CD4-positive, alpha-beta memory T cell (primary cell): ENCODE measurements around the gene ITCH. TPM values are rescaled to one million over a fixed set of nuclear protein-coding genes. Genes with fewer than 3 reads are reported as not detected.
A peak's percentile ranks its signal among the peaks of the same experiment; 100 is the strongest.
"Not testable (repeated sequence)": the region's sequence is repeated elsewhere in the genome, so short reads cannot be mapped to it uniquely, and the experiment has no call there.

Experiments used
- CTCF ChIA-PET: fragments of 350-600 bp; sonication (Branson Sonifier 250); formaldehyde crosslinking; loops from one replicate; lab custom pipeline; 2021; ENCODE audit warnings: inconsistent platforms; ENCODE audit not compliant: partially characterized antibody; lab: Charles Lee
- POLR2A ChIA-PET: fragments of 350-600 bp; sonication (Branson Sonifier 250); formaldehyde crosslinking; loops from one replicate; lab custom pipeline; 2021; ENCODE audit not compliant: partially characterized antibody; lab: Charles Lee
- DNase-seq, 5 donors: peaks; one replicate each; pipeline versions ENCODE4 v3.0.0 to v3.0.0-alpha.2; 2020 to 2022; ENCODE audit warnings: mixed read lengths in 1 of 5
- H3K27ac ChIP-seq: one replicate; pipeline ENCODE4 v1.7.0; 2013; ENCODE audit warnings: low read depth, low read length
- H3K27me3 ChIP-seq: 2 replicates; pipeline ENCODE4 v1.7.0; 2013; ENCODE audit warnings: mild to moderate bottlenecking, low read length, moderate library complexity; ENCODE audit not compliant: insufficient read depth
- H3K36me3 ChIP-seq: 2 replicates; pipeline ENCODE4 v1.7.0; 2013; ENCODE audit warnings: mild to moderate bottlenecking, low read length, moderate library complexity; ENCODE audit not compliant: insufficient read depth
- H3K4me1 ChIP-seq: 2 replicates; pipeline ENCODE4 v1.7.0; 2013; ENCODE audit warnings: mild to moderate bottlenecking, low read length, moderate library complexity; ENCODE audit not compliant: insufficient read depth
- H3K4me3 ChIP-seq, 2 donors: one replicate each; pipeline ENCODE4 v1.7.0; 2013; ENCODE audit warnings: low read length in 2 of 2, mild to moderate bottlenecking in 1 of 2
- H3K9me3 ChIP-seq, 2 donors: one replicate each; pipeline ENCODE4 v1.7.0; 2013; ENCODE audit warnings: low read length in 2 of 2, control low read depth in 1 of 2; ENCODE audit not compliant: control insufficient read depth in 1 of 2
- H3K27ac Mint-ChIP-seq, 7 donors: one replicate each; pipeline ENCODE4 v1.8.0; 2020 to 2021; ENCODE audit warnings: mixed read lengths in 7 of 7, mild to moderate bottlenecking in 6 of 7, inconsistent platforms in 3 of 7, moderate library complexity in 3 of 7
- H3K27me3 Mint-ChIP-seq, 2 donors: one replicate each; pipeline ENCODE4 v1.8.0; 2020 to 2021; ENCODE audit warnings: mixed read lengths in 2 of 2
- H3K36me3 Mint-ChIP-seq, 2 donors: one replicate each; pipeline ENCODE4 v1.8.0; 2020 to 2021; ENCODE audit warnings: mixed read lengths in 2 of 2, inconsistent platforms in 1 of 2, mild to moderate bottlenecking in 1 of 2
- H3K4me1 Mint-ChIP-seq, 4 donors: one replicate each; pipeline ENCODE4 v1.8.0; 2020 to 2021; ENCODE audit warnings: mixed read lengths in 4 of 4, mild to moderate bottlenecking in 1 of 4
- H3K4me3 Mint-ChIP-seq, 8 donors: one replicate each; pipeline ENCODE4 v1.8.0; 2020 to 2021; ENCODE audit warnings: mixed read lengths in 8 of 8, mild to moderate bottlenecking in 7 of 8, moderate library complexity in 6 of 8, inconsistent platforms in 3 of 8
- H3K9me3 Mint-ChIP-seq, 8 donors: one replicate each; pipeline ENCODE4 v1.8.0; 2020 to 2021; ENCODE audit warnings: mixed read lengths in 8 of 8, mild to moderate bottlenecking in 5 of 8, inconsistent platforms in 3 of 8, moderate library complexity in 1 of 8
- intact Hi-C: fragments of 100-400 bp; cut with micrococcal nuclease; formaldehyde crosslinking; loops from one replicate; pipeline ENCODE4 v1.15.1; 2023
- polyA plus RNA-seq, 2 donors: library from polyadenylated mRNA; unstranded; fragments of 300-500 nt; fragmentation: Illumina TruSeq; gene quantifications; one replicate each; pipeline ENCODE4 v1.2.3, GENCODE V29; 2021
- total RNA-seq, 2 experiments: library from RNA; stranded (reverse); gene quantifications; one replicate each; pipeline ENCODE4 v1.2.3, GENCODE V29; 2021

ITCH gene
- total and polyA plus RNA-seq, 4 experiments from 2014 or later, result 9.7 to 68.9 (median 42.2) TPM

GRCh38 chr20:34512266-34512954 lies 149.3 kb downstream of the ITCH start:
- Mint-ChIP-seq H3K27ac (peak overlapping the region; percentile 54 to 90 (median 83)), H3K4me1 (peaks cover 15 to 55% (median 26%) of the 10 kb centered on the region in 4 donors)

DNA sequence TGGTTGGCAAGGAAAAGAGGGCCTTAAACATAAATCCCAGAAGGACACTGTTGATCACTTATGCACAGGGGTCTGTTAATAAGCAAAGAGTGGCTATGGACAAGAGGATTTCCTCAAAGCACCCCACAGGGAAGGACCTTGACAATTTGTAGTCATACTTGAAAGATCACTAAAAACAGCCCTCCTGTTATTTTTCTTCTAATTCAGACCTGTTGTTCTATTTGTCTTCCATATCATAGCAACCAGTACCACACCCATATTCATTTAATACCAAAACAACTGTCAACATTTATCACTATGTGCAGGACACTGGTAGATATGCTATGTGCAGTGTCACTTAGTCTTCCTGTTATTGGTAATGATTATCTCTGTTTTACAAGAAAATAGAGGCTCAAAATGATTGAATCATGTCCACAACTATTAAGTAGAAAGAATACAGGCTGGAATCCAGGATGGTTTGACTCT lies 149.9 kb downstream of the ITCH start:
- Histone ChIP-seq H3K9me3 (no peaks in the 10 kb centered on the region), H3K4me1 (peaks cover 26% of the 10 kb centered on the region), H3K27ac (peak overlapping the region; percentile 18), H3K36me3 (no peaks in the 10 kb centered on the region), H3K4me3 (no peak overlapping the region), H3K27me3 (no peaks in the 10 kb centered on the region)
- peaks cover 0 to 5% (median 0%) of the 10 kb centered on the region in 8 donors for H3K9me3 Mint-ChIP-seq
- no peaks in the 10 kb centered on the region for H3K27me3 Mint-ChIP-seq
- H3K36me3 Mint-ChIP-seq, result peaks cover 3 to 31% of the 10 kb centered on the region in 2 donors
- peak in 4 of 5 donors; percentile 20 to 37 (median 27) for DNase-seq
- peak overlapping the region in 4 of 8 donors; percentile 9 to 43 (median 35) for H3K4me3 Mint-ChIP-seq
- intact Hi-C loops, result no loop called here
- ChIA-PET POLR2A (interaction anchor here (1.1 to 4.1 kb wide), 3 partner anchors 9 to 150 kb away, joined by 3 to 21 read pairs (median 3); partner anchors contain the start of gene ITCH), CTCF (interaction anchor here (1.2 kb wide), 1 partner anchor 10 kb away, joined by 4 read pairs; no protein-coding TSS in a partner anchor)
- peak overlapping the region; percentile 54 to 90 (median 83) for H3K27ac Mint-ChIP-seq
- H3K4me1 Mint-ChIP-seq, result peaks cover 19 to 59% (median 30%) of the 10 kb centered on the region in 4 donors

More at GRCh38 chr20:34512266-34512954, 149.3 kb downstream of the ITCH start:
- H3K9me3 ChIP-seq, result no peaks in the 10 kb centered on the region
- H3K27ac ChIP-seq, result peak overlapping the region; percentile 18
- peaks cover 0 to 5% (median 0%) of the 10 kb centered on the region in 8 donors for H3K9me3 Mint-ChIP-seq
- H3K36me3 Mint-ChIP-seq, result peaks cover 3 to 37% of the 10 kb centered on the region in 2 donors
- peaks cover 20% of the 10 kb centered on the region for H3K4me1 ChIP-seq
- no peak overlapping the region for H3K4me3 ChIP-seq
- POLR2A ChIA-PET, result interaction anchor here (1.1 to 1.2 kb wide), 2 partner anchors 8 to 10 kb away, joined by 3 read pairs; no protein-coding TSS in a partner anchor
- H3K27me3 Mint-ChIP-seq, result no peaks in the 10 kb centered on the region
- peaks cover 5% of the 10 kb centered on the region for H3K36me3 ChIP-seq
- DNase-seq, result no peak
- H3K4me3 Mint-ChIP-seq, result peak overlapping the region in 3 of 8 donors; percentile 3 to 39 (median 31)
- CTCF ChIA-PET, result interaction anchor here (1.2 kb wide), 1 partner anchor 10 kb away, joined by 4 read pairs; no protein-coding TSS in a partner anchor
- intact Hi-C loops, result no loop called here
- H3K27me3 ChIP-seq, result no peaks in the 10 kb centered on the region

DNA sequence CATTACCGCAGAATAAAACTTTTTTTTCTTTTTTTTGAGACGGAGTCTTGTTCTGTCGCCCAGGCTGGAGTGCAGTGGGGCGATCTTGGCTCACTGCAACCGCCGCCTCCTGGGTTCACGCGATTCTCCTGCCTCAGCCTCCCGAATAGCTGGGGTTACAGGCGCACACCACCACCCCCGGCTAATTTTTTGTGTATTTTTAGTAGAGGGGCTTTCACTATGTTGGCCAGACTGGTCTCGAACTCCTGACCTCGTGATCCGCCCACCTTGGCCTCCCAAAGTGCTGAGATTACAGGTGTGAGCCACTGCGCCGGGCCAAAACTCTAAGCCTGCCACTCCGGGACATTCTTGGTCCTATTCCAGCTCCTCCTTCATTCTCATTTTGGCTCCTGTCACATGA lies 151.0 kb downstream of the ITCH start:
- CTCF ChIA-PET, result interaction anchor here (4.6 kb wide), 1 partner anchor 201 kb away, joined by 48 read pairs; no protein-coding TSS in a partner anchor
- H3K27ac Mint-ChIP-seq, result peak overlapping the region in 6 of 7 donors; percentile 18 to 99 (median 74)

GRCh38 chr20:34514897-34515483 lies 151.9 kb downstream of the ITCH start:
- no peaks in the 10 kb centered on the region for H3K9me3 ChIP-seq
- H3K4me1 Mint-ChIP-seq, result peaks cover 26 to 79% (median 44%) of the 10 kb centered on the region in 4 donors
- CTCF ChIA-PET, result interaction anchor here (1.0 to 4.6 kb wide), 5 partner anchors 23 to 212 kb away, joined by 3 to 48 read pairs (median 5); partner anchors contain the start of gene AHCY
- H3K27ac ChIP-seq, result peak overlapping the region; percentile 89
- H3K36me3 Mint-ChIP-seq, result peaks cover 0 to 28% of the 10 kb centered on the region in 2 donors
- H3K27ac Mint-ChIP-seq, result peak overlapping the region; percentile 96 to 99 (median 98)
- no peaks in the 10 kb centered on the region for H3K36me3 ChIP-seq
- DNase-seq, result no peak
- H3K4me3 Mint-ChIP-seq, result peak overlapping the region; percentile 93 to 100 (median 98)
- H3K27me3 Mint-ChIP-seq, result no peaks in the 10 kb centered on the region
- intact Hi-C loops, result loop anchor here (1.0 to 5.0 kb wide), 4 partner anchors 152 to 958 kb away; partner anchors contain the start of genes AHCY and ITCH
- H3K4me1 ChIP-seq, result peaks cover 39% of the 10 kb centered on the region
- POLR2A ChIA-PET, result interaction anchor here (0.9 to 4.1 kb wide), 16 partner anchors 10 to 1439 kb away, joined by 3 to 21 read pairs (median 6); partner anchors contain the start of genes AHCY, EIF6, ITCH and MAP1LC3A
- H3K9me3 Mint-ChIP-seq, result peaks cover 0 to 5% (median 0%) of the 10 kb centered on the region in 8 donors
- peak overlapping the region; percentile 91 to 99 for H3K4me3 ChIP-seq
- no peaks in the 10 kb centered on the region for H3K27me3 ChIP-seq

More for the DNA sequence above, 151.0 kb downstream of the ITCH start:
- H3K9me3 Mint-ChIP-seq, H3K27ac ChIP-seq, H3K27me3 Mint-ChIP-seq, H3K4me3 ChIP-seq, DNase-seq, H3K36me3 ChIP-seq, H3K27me3 ChIP-seq, H3K9me3 ChIP-seq: not testable (repeated sequence)
- Mint-ChIP-seq H3K4me1 (peaks cover 22 to 70% (median 39%) of the 10 kb centered on the region in 4 donors), H3K4me3 (peak overlapping the region in 4 of 8 donors; percentile 15 to 100 (median 60)), H3K36me3 (peaks cover 0 to 29% of the 10 kb centered on the region in 2 donors)
- POLR2A ChIA-PET, result interaction anchor here (1.7 to 4.1 kb wide), 2 partner anchors 16 to 151 kb away, joined by 6 to 21 read pairs; partner anchors contain the start of gene ITCH
- peaks cover 36% of the 10 kb centered on the region for H3K4me1 ChIP-seq
- intact Hi-C loops, result loop anchor here (2.0 kb wide), 1 partner anchor 211 kb away; the partner anchor contains the start of gene AHCY

DNA sequence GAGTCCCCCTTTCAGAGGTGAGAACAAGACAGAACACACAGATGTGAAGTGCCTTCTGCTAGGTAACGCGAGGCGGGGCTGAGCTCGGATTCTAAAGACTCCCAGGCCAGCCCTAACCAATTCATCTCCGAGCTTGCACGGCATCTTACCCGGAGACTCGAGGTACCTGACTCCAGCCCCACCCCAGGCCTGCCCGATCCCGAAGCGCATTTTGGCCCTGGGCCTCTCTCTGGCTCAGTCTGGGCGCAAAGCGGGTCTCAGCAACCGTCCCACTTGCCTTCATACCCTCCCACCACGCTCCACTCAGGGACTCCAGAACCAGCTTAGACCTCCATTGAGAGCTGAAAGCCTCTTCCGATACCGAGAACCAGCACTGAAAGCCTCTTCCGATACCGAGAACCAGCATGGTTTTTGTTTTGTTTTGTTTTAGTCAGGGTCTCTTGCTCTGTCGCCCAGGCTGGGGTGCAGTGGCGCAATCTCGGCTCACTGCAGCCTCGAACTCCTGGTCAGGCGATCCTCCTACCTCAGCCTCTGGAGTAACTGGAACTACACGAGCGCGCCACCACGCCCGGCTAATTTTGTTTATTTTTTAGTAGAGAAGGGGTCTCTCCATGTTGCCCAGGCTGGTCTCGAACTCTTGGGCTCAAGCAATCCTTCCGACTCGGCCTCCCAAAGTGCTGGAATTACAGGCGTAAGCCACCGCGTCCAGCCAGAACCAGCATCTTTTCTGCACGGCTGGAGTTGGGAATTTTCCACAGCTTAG lies 152.6 kb downstream of the ITCH start:
- peak; percentile 74 to 86 (median 77) for DNase-seq
- ChIA-PET CTCF (interaction anchor here (1.0 to 4.6 kb wide), 9 partner anchors 12 to 254 kb away, joined by 3 to 48 read pairs (median 5); partner anchors contain the start of genes AHCY and ITCH), POLR2A (interaction anchor here (0.6 to 4.1 kb wide), 23 partner anchors 9 to 1439 kb away, joined by 3 to 21 read pairs (median 4); partner anchors contain the start of genes AHCY, EIF6, ITCH and MAP1LC3A)
- H3K9me3 ChIP-seq, result no peaks in the 10 kb centered on the region
- H3K36me3 Mint-ChIP-seq, result peaks cover 0 to 30% of the 10 kb centered on the region in 2 donors
- no peaks in the 10 kb centered on the region for H3K27me3 ChIP-seq
- peak overlapping the region; percentile 93 to 100 (median 98) for H3K4me3 Mint-ChIP-seq
- peak overlapping the region; percentile 89 for H3K27ac ChIP-seq
- peaks cover 44% of the 10 kb centered on the region for H3K4me1 ChIP-seq
- peak overlapping the region; percentile 96 to 99 (median 98) for H3K27ac Mint-ChIP-seq
- H3K4me1 Mint-ChIP-seq, result peaks cover 27 to 84% (median 49%) of the 10 kb centered on the region in 4 donors
- H3K4me3 ChIP-seq, result peak overlapping the region; percentile 91 to 99
- no peaks in the 10 kb centered on the region for H3K27me3 Mint-ChIP-seq
- no peaks in the 10 kb centered on the region for H3K36me3 ChIP-seq
- peaks cover 0 to 5% (median 0%) of the 10 kb centered on the region in 8 donors for H3K9me3 Mint-ChIP-seq
- intact Hi-C loops, result loop anchor here (1.0 to 5.0 kb wide), 4 partner anchors 152 to 958 kb away; partner anchors contain the start of genes AHCY and ITCH
